Gastroesophageal sphincter (tissue), 3 donors: ENCODE measurements around the gene ARHGAP6.

Experiments used
- POLR2A ChIP-seq, 2 donors: fragments of 450-650 bp; IDR thresholded peaks; one replicate each; pipeline ENCODE4 v1.6.1; 2017; ENCODE audit warnings: antibody characterized with exemption in 2 of 2, mild to moderate bottlenecking in 2 of 2, moderate library complexity in 1 of 2
- TF ChIP-seq, protein P1 (sequence below), 4 experiments: fragments of 200-600 bp in 2 of 4; fragments of 450-650 bp in 2 of 4; sonication (generic) in 1 of 4; IDR thresholded peaks; one replicate each; pipeline ENCODE4 v1.5.1; 2017 to 2019; ENCODE audit warnings: antibody characterized with exemption in 4 of 4, mild to moderate bottlenecking in 2 of 4, moderate library complexity in 2 of 4

DNA sequence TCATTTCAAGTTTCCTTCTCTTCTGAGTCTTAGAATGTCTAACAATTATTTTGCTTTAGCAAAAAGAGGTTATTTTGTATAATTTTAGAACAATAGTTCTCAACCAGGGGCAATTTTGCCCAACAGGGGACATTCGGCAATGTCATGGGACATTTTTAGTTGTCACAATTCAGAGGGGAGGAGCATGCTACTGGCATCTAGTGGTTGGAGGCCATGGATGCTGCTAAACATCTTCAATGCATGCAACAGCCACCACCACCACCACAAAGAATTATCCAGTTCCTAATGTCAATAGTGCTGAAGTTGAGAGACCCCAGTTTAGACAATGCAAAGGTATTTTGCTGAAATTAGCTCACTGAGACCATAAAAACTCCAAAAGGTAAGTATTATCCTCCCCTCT is 122.5 kb downstream of the ARHGAP6 start:
- TF ChIP-seq, protein P1, sequence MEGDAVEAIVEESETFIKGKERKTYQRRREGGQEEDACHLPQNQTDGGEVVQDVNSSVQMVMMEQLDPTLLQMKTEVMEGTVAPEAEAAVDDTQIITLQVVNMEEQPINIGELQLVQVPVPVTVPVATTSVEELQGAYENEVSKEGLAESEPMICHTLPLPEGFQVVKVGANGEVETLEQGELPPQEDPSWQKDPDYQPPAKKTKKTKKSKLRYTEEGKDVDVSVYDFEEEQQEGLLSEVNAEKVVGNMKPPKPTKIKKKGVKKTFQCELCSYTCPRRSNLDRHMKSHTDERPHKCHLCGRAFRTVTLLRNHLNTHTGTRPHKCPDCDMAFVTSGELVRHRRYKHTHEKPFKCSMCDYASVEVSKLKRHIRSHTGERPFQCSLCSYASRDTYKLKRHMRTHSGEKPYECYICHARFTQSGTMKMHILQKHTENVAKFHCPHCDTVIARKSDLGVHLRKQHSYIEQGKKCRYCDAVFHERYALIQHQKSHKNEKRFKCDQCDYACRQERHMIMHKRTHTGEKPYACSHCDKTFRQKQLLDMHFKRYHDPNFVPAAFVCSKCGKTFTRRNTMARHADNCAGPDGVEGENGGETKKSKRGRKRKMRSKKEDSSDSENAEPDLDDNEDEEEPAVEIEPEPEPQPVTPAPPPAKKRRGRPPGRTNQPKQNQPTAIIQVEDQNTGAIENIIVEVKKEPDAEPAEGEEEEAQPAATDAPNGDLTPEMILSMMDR (IDR thresholded peaks at IDR 0.05), result no peak
- TF ChIP-seq POLR2A (IDR thresholded peaks at IDR 0.05), result no peak
